Kidney epithelial cell (primary cell): ENCODE results near the gene CARS1. TPM values are rescaled to one million over a fixed set of nuclear protein-coding genes. Genes with fewer than 3 reads are reported as not detected.

Experiments
- DNase-seq: peaks from one replicate; pipeline ENCODE4 v3.0.0-alpha.2; 2010; ENCODE audit warnings: low read depth
- H3K27me3 ChIP-seq: 2 replicates; pipeline ENCODE4 v1.6.0; 2011; ENCODE audit warnings: low read length; ENCODE audit not compliant: control insufficient read depth, insufficient read depth
- H3K36me3 ChIP-seq: 2 replicates; pipeline ENCODE4 v1.5.1; 2011; ENCODE audit warnings: low read length; ENCODE audit not compliant: control insufficient read depth, insufficient read depth
- H3K4me3 ChIP-seq: 2 replicates; pipeline ENCODE4 v1.5.1; 2011; ENCODE audit warnings: low read depth, mild to moderate bottlenecking, control low read depth, low read length
- total RNA-seq: library from RNA; depleted of rRNA; stranded (reverse); fragments of >200 nt; gene quantifications from 2 replicates; pipeline ENCODE4 v1.2.3, GENCODE V29; 2015
- TF ChIP-seq, protein P1 (sequence below): IDR thresholded peaks from 2 replicates; pipeline ENCODE4 v1.5.1; 2011; ENCODE audit warnings: mild to moderate bottlenecking, moderate library complexity, low read length, control low read depth, inconsistent platforms; ENCODE audit not compliant: insufficient read depth, poor library complexity, severe bottlenecking

The CARS1 gene
- total RNA-seq, 1 donor from 2014 or later = 98.3 TPM

DNA sequence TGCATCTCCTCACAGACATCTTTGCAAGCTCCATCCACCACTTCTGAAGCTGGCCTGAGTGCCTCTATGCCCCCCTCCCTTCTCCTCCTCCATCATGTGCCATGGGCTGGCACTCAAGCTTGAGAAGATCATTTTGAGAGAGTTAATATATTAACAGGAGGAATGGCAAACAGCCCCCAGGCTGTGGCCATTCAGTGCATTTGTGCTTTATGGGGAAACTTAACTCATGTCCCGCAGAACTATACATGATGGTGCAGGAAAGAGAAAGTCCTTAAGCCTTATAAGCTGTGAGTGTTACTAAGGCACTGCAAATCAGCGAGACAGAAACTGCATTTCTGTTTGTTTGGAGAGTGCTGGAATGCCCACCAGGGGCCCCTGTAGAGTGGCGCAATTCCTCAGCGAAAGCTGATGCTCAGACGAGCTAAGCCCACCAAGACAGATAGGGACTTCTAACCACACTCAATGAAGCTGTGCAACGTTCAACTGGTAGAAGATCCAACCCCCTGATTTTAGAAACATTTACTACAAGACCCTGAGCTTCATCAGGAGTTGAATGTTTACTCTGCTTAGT is 101.2 kb downstream of the CARS1 start:
- Histone ChIP-seq H3K27me3 (no peaks in the 10 kb centered on the region), H3K36me3 (no peaks in the 10 kb centered on the region), H3K4me3 (no peak overlapping the region)
- DNase-seq = no peak
- TF ChIP-seq, protein P1, sequence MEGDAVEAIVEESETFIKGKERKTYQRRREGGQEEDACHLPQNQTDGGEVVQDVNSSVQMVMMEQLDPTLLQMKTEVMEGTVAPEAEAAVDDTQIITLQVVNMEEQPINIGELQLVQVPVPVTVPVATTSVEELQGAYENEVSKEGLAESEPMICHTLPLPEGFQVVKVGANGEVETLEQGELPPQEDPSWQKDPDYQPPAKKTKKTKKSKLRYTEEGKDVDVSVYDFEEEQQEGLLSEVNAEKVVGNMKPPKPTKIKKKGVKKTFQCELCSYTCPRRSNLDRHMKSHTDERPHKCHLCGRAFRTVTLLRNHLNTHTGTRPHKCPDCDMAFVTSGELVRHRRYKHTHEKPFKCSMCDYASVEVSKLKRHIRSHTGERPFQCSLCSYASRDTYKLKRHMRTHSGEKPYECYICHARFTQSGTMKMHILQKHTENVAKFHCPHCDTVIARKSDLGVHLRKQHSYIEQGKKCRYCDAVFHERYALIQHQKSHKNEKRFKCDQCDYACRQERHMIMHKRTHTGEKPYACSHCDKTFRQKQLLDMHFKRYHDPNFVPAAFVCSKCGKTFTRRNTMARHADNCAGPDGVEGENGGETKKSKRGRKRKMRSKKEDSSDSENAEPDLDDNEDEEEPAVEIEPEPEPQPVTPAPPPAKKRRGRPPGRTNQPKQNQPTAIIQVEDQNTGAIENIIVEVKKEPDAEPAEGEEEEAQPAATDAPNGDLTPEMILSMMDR = peak; percentile 27

DNA sequence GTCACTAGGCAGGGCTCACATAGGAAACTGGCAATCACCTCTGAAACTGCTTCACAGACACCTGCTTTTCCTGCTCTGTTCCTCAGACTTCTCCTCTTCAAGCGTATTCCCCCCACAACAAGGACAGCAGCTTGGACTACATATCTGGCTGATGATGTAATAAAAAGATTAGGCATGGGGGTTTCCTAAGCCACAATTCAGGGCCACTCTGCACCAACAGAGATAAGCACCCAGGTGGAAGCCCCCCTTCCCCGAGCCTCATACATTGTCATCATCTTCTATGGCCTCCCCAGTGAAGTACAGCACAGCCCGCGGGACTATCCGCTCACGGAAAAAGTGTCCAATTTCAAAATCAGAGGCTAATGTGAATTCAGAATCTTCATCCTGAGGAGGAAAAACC is 103.0 kb downstream of the CARS1 start:
- no peaks in the 10 kb centered on the region for H3K36me3 ChIP-seq
- no peak for DNase-seq
- H3K27me3 ChIP-seq = no peaks in the 10 kb centered on the region
- H3K4me3 ChIP-seq = no peak overlapping the region
- TF ChIP-seq, protein P1 = no peak

DNA sequence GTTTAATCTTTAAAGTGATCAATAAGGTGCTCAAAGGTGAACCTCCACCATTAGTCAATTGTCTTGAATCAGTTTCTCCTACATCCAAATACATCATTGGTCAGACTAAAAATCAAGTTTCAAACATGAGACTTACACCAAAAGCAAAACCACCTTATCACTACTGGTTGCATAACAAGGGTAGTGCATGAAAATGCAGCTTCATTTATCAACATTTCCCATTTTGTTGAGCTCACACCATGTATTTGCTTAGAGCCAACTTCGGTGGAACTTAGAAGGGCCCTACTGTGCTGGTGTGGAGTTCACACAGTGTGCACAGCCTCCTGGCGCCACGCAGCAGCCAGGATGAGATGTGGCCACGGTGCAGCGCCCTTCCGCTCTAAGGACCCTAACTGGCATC is 104.9 kb downstream of the CARS1 start:
- Histone ChIP-seq H3K4me3 (no peak overlapping the region), H3K27me3 (no peaks in the 10 kb centered on the region), H3K36me3 (no peaks in the 10 kb centered on the region)
- TF ChIP-seq, protein P1 = no peak
- DNase-seq = no peak

DNA sequence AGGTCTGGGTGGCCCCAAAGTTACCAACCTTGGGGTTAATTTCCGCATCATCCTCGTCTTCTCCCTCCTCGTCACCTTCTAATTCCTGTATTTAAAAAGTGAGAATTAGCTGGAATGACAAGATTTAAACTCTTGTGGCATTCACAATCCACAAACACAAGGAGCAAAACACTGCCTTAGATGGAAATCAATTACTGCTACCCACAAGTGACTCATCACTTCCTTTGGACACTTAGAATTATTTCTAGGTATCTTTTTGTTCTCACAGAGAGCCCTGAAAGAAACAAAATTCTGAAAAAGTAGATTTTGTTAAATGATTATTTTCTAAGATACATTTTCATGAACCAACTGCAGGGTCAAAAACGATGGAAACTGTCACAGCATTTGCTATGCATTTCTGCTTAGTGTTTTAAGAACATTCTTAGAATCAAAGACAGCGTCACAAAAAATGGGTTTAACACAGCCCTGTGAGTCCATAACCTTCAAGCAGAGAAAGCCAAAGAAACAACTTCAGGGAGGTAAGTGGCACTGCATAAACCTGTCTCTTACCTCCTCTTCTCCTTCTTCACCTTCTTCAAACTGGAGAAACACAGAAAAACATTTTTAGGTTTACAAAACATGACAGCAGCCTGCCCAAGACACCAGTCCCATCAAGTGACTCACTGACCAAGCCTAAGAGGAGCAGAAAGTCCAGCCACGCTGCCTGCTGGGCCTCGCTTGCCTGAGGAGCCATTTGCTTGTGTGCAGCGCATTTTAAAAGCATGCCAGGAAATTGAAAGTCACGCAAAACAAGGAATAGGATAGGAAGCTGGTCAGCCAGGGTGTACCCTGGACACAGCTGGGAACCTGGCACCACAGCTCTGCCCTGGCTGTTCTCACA is 105.8 kb downstream of the CARS1 start:
- DNase-seq = no peak
- Histone ChIP-seq H3K4me3 (no peak overlapping the region), H3K36me3 (no peaks in the 10 kb centered on the region), H3K27me3 (no peaks in the 10 kb centered on the region)
- TF ChIP-seq, protein P1 = no peak

Other genes starting within 250 kb of the CARS1 start
- gene CDKN1C, start 171.6 kb downstream of the CARS1 start, total RNA-seq = 34.8 and 37.1 TPM in 2 replicates
- 32.8 and 58.5 TPM in 2 replicates for gene PHLDA2, start 128.0 kb downstream of the CARS1 start, total RNA-seq
- 109 and 121 TPM in 2 replicates for gene NAP1L4, start 65.1 kb downstream of the CARS1 start, total RNA-seq
- gene OSBPL5, start 107.9 kb upstream of the CARS1 start, total RNA-seq = 9.2 and 10.2 TPM in 2 replicates
- not detected in 2 replicates for gene MRGPRG, start 161.4 kb upstream of the CARS1 start, total RNA-seq
- gene MRGPRE, start 175.0 kb upstream of the CARS1 start, total RNA-seq = 0.63 and 1.7 TPM in 2 replicates